Osteoblast (primary cell): ENCODE results near the gene NOP9. TPM values are rescaled to one million over a fixed set of nuclear protein-coding genes. Genes with fewer than 3 reads are reported as not detected.

Experiments
- DNase-seq: peaks from one replicate; pipeline ENCODE4 v3.0.0; 2011; ENCODE audit warnings: low spot score, mixed read lengths; ENCODE audit not compliant: insufficient read length; ENCODE audit errors: missing footprints
- H2AFZ ChIP-seq: 2 replicates; pipeline ENCODE4 v1.6.0; 2011; ENCODE audit warnings: mild to moderate bottlenecking, low read length
- H3K27ac ChIP-seq: 2 replicates; pipeline ENCODE4 v1.5.1; 2011; ENCODE audit warnings: mild to moderate bottlenecking, low read depth, low read length, moderate library complexity
- H3K27me3 ChIP-seq: 2 replicates; pipeline ENCODE4 v1.6.0; 2012; ENCODE audit warnings: mild to moderate bottlenecking, control low read depth, inconsistent platforms, low read length, moderate library complexity; ENCODE audit not compliant: insufficient read depth
- H3K36me3 ChIP-seq: 2 replicates; pipeline ENCODE4 v1.5.1; 2011; ENCODE audit warnings: mild to moderate bottlenecking, low read length, control low read depth, moderate library complexity; ENCODE audit not compliant: insufficient read depth
- H3K4me1 ChIP-seq: 2 replicates; pipeline ENCODE4 v1.5.1; 2011; ENCODE audit warnings: mild to moderate bottlenecking, low read length, control low read depth, moderate library complexity; ENCODE audit not compliant: insufficient read depth
- H3K4me2 ChIP-seq: 2 replicates; pipeline ENCODE4 v1.6.0; 2011; ENCODE audit warnings: mild to moderate bottlenecking, low read length; ENCODE audit not compliant: insufficient read depth
- H3K4me3 ChIP-seq: fragments of 200-600 bp; sonication (generic); 3 replicates; pipeline ENCODE4 v1.5.1; 2012; ENCODE audit warnings: mild to moderate bottlenecking, low read length, inconsistent platforms; ENCODE audit not compliant: insufficient read depth
- H3K79me2 ChIP-seq: 2 replicates; pipeline ENCODE4 v1.6.0; 2012; ENCODE audit warnings: mild to moderate bottlenecking, low read length, control low read depth, inconsistent platforms; ENCODE audit not compliant: insufficient read depth
- H3K9me3 ChIP-seq: 2 replicates; pipeline ENCODE4 v1.5.1; 2011; ENCODE audit warnings: low read depth, low read length, control low read depth
- H4K20me1 ChIP-seq: 2 replicates; pipeline ENCODE4 v1.6.0; 2012; ENCODE audit warnings: mild to moderate bottlenecking, low read length, control low read depth; ENCODE audit not compliant: insufficient read depth
- total RNA-seq: library from RNA; depleted of rRNA; stranded (reverse); fragments of >200 nt; gene quantifications from 2 replicates; pipeline ENCODE4 v1.2.3, GENCODE V29; 2012
- TF ChIP-seq, protein P1 (sequence below): IDR thresholded peaks from 2 replicates; pipeline ENCODE4 v1.5.1; 2011; ENCODE audit warnings: mild to moderate bottlenecking, low read depth, low read length, moderate library complexity; ENCODE audit errors: extremely low read depth

Gene NOP9
- total RNA-seq, 1 donor, result 21.0 TPM

DNA sequence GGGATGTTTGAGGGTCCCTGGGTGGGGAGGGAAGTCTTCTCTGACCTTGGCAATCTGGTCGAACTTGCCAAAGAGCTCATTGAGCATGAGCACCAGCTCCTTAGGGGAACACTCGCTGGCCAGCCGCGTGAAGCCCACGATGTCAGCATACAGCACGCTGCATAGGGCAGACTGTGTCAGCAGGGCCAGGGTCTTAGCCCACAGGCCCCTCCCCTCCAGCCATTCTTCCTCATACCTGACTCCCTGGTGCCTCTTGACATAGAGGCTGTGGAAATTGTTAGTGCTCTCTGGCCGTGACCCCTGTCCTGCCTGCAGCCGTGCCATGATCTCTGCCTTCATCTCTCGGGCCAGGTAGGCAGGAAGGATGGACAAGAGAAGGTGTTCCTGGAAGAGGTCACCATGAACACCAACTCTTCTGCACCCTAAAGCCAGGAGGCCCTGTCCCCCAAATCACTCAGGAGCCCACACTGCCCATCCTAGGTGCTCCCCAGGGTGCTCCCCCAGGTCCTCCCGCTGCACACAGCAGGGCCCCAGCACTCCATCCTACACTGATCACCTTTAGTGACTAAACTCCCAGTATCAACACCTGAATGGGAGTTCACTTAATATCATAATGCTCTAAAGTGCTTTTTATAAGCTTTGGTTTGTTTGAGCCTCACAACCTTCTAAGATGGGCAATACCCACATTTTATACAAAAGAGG, 31.5 kb downstream of the NOP9 start:
- no peaks in the 10 kb centered on the region for H4K20me1 ChIP-seq
- H2AFZ ChIP-seq, result no peak overlapping the region
- H3K27ac ChIP-seq, result no peak overlapping the region
- H3K27me3 ChIP-seq, result no peaks in the 10 kb centered on the region
- peaks cover 4% of the 10 kb centered on the region for H3K79me2 ChIP-seq
- no peak overlapping the region for H3K4me2 ChIP-seq
- DNase-seq, result no peak
- peaks cover 22% of the 10 kb centered on the region for H3K4me1 ChIP-seq
- no peaks in the 10 kb centered on the region for H3K36me3 ChIP-seq
- H3K4me3 ChIP-seq, result no peak overlapping the region
- TF ChIP-seq, protein P1, sequence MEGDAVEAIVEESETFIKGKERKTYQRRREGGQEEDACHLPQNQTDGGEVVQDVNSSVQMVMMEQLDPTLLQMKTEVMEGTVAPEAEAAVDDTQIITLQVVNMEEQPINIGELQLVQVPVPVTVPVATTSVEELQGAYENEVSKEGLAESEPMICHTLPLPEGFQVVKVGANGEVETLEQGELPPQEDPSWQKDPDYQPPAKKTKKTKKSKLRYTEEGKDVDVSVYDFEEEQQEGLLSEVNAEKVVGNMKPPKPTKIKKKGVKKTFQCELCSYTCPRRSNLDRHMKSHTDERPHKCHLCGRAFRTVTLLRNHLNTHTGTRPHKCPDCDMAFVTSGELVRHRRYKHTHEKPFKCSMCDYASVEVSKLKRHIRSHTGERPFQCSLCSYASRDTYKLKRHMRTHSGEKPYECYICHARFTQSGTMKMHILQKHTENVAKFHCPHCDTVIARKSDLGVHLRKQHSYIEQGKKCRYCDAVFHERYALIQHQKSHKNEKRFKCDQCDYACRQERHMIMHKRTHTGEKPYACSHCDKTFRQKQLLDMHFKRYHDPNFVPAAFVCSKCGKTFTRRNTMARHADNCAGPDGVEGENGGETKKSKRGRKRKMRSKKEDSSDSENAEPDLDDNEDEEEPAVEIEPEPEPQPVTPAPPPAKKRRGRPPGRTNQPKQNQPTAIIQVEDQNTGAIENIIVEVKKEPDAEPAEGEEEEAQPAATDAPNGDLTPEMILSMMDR, result no peak
- H3K9me3 ChIP-seq, result no peaks in the 10 kb centered on the region

DNA sequence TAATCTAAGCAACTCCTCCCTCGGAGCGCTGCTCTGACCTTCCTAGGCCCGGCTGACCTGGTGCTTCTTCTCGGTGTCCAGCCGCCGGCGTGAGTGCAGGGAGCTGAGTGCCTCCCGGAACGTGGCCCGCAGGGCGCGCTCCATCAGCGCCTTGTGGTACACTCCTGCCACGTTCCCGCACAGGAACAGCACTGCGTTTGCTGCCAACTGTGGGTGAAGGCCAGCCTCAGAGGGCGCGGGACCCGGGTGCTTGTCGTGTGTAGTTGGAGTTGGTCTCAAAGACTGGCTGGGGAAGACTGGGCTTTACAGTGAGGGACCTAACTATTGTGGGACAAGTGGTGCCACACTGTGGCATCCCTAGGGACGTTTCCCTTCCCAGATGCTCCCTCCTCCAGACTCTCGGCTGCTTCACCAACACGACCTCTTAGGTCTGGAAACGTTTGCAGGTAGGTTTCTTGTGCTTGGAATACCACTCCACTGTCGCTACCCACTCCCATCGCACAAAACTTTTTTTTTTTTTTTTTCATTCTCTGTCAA, 32.1 kb downstream of the NOP9 start:
- TF ChIP-seq, protein P1, result no peak
- Histone ChIP-seq H2AFZ (no peak overlapping the region), H3K36me3 (no peaks in the 10 kb centered on the region), H4K20me1 (no peaks in the 10 kb centered on the region), H3K79me2 (peaks cover 4% of the 10 kb centered on the region), H3K27me3 (no peaks in the 10 kb centered on the region), H3K4me1 (peaks cover 24% of the 10 kb centered on the region), H3K4me3 (no peak overlapping the region), H3K4me2 (peak overlapping the region; percentile 93), H3K9me3 (no peaks in the 10 kb centered on the region), H3K27ac (no peak overlapping the region)
- peak; percentile 81 for DNase-seq

DNA sequence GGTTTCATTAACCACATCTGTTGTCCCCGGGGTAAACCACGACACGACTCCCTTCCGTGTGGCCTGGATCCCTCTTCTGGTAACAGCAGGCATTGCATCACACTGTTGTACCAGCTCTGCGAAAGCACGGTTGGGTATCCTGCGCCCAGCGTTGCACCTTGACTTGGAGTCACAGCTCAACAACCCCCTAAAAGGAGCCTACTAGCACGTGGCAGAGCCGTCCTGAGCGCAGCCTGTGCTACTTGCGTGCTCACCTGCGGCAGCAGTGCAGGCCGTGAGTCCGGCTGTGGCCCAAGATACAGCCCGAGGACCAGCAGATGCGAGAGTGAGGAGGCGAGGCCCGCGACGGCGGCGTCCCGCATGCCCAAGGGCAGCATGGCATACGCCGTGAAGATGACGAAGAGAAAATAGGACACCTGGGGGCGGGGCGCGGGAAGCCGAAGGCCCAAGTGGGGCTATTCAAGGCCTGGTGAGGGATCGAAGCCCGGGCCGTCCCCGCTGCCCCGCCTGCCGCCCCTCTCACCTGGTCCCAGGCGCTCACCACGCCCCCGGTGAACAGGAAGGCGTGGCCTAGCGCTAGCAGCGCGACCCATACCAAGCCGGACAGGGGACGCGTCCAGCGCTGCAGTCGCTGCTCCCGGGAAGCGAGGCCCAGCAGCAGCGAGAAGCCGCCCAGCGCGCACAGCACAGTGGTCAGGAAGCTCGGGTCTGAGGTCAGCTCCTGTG, 32.8 kb downstream of the NOP9 start:
- TF ChIP-seq, protein P1, result peak; percentile 69
- H3K27me3 ChIP-seq, result no peaks in the 10 kb centered on the region
- H3K4me2 ChIP-seq, result peak overlapping the region; percentile 93
- H2AFZ ChIP-seq, result peak overlapping the region; percentile 15
- H3K4me1 ChIP-seq, result peaks cover 24% of the 10 kb centered on the region
- H3K79me2 ChIP-seq, result peaks cover 4% of the 10 kb centered on the region
- H3K36me3 ChIP-seq, result no peaks in the 10 kb centered on the region
- peak; percentile 98 for DNase-seq
- H4K20me1 ChIP-seq, result no peaks in the 10 kb centered on the region
- peak overlapping the region; percentile 41 for H3K4me3 ChIP-seq
- H3K27ac ChIP-seq, result no peak overlapping the region
- no peaks in the 10 kb centered on the region for H3K9me3 ChIP-seq
